ENCODE data around the gene APOBEC2. TPM values are rescaled to one million over a fixed set of nuclear protein-coding genes. Genes with fewer than 3 reads are reported as not detected.
A peak's percentile ranks its signal among the peaks of the same experiment; 100 is the strongest.

APOBEC2 gene
- total RNA-seq, 1 donor from 2014 or later, result not detected

DNA sequence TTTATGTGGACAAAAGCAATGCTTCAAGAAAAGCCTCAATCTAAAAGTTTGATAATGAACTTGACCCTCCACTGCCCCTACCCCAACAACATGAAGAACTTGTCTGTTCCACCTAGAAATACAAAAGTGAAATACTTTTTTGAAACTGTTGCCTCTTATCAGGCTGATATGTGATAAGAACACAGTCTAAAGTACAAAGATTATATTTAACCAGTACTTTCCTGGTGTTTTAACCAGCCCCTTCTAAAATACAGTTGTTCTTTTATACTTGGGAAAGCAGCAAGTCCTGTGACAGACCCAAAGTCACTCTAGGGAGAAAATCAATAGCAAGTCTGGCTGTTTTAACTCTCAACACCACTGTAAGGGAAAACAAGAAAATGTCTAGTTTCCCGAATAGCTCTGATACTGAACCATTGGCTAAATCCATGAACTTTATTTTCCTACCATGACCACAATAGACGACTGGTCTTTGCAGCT lies 12.6 kb downstream of the APOBEC2 start:
- intact Hi-C loops (cut with micrococcal nuclease), result loop anchor here (1.0 to 2.0 kb wide), 2 partner anchors 37 to 1717 kb away; no protein-coding TSS in a partner anchor
- TF ChIP-seq, protein P1, sequence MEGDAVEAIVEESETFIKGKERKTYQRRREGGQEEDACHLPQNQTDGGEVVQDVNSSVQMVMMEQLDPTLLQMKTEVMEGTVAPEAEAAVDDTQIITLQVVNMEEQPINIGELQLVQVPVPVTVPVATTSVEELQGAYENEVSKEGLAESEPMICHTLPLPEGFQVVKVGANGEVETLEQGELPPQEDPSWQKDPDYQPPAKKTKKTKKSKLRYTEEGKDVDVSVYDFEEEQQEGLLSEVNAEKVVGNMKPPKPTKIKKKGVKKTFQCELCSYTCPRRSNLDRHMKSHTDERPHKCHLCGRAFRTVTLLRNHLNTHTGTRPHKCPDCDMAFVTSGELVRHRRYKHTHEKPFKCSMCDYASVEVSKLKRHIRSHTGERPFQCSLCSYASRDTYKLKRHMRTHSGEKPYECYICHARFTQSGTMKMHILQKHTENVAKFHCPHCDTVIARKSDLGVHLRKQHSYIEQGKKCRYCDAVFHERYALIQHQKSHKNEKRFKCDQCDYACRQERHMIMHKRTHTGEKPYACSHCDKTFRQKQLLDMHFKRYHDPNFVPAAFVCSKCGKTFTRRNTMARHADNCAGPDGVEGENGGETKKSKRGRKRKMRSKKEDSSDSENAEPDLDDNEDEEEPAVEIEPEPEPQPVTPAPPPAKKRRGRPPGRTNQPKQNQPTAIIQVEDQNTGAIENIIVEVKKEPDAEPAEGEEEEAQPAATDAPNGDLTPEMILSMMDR (IDR thresholded peaks at IDR 0.05), result no peak
- peaks cover 85% of the 10 kb centered on the region for H3K36me3 Mint-ChIP-seq (ENCODE audit: low read depth)
- ChIA-PET POLR2A (no interaction called here), CTCF (interaction anchor here (0.7 kb wide), 1 partner anchor 57 kb away, joined by 3 read pairs; no protein-coding TSS in a partner anchor)
- no peak overlapping the region for H3K27ac Mint-ChIP-seq
- peaks cover 6% of the 10 kb centered on the region for H3K4me1 Mint-ChIP-seq
- DNase-seq (no peak), ATAC-seq (ENCODE audit: low read depth) (no peak)
- H3K27me3 Mint-ChIP-seq, result no peaks in the 10 kb centered on the region
- H3K9me3 Mint-ChIP-seq, result no peaks in the 10 kb centered on the region
- no peak overlapping the region for H3K4me3 Mint-ChIP-seq

DNA sequence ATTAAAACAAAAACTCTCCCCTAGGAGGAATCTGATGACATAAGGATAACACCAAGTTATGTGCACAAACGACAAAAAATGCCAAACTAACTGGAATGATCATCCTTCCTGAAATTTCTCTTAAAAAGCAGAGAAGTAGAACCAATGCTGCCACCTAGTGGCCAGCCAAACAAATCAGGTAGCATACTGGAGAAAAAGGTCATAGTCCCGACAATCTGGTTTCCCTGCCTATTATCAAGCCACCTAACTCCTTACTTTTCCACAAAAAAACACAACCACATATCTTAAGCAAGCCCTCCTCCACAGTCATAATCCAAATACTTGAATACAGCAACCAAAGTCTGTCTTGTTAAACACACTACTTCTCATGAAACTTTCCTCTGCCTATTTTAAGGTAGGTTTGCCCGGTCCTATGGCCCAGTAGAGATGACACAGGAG lies 13.9 kb downstream of the APOBEC2 start:
- peaks cover 83% of the 10 kb centered on the region for H3K36me3 Mint-ChIP-seq (ENCODE audit: low read depth)
- no peaks in the 10 kb centered on the region for H3K27me3 Mint-ChIP-seq
- TF ChIP-seq, protein P1 (IDR thresholded peaks at IDR 0.05), result no peak
- DNase-seq, result no peak
- CTCF ChIA-PET, result no interaction called here
- peak overlapping the region; percentile 12 for H3K27ac Mint-ChIP-seq
- H3K4me1 Mint-ChIP-seq, result peaks cover 19% of the 10 kb centered on the region
- no peak overlapping the region for H3K4me3 Mint-ChIP-seq
- intact Hi-C loops (cut with micrococcal nuclease), result loop anchor here (1.0 to 2.0 kb wide), 3 partner anchors 39 to 1718 kb away; no protein-coding TSS in a partner anchor
- no peaks in the 10 kb centered on the region for H3K9me3 Mint-ChIP-seq
- POLR2A ChIA-PET, result no interaction called here
- ATAC-seq (ENCODE audit: low read depth), result no peak

DNA sequence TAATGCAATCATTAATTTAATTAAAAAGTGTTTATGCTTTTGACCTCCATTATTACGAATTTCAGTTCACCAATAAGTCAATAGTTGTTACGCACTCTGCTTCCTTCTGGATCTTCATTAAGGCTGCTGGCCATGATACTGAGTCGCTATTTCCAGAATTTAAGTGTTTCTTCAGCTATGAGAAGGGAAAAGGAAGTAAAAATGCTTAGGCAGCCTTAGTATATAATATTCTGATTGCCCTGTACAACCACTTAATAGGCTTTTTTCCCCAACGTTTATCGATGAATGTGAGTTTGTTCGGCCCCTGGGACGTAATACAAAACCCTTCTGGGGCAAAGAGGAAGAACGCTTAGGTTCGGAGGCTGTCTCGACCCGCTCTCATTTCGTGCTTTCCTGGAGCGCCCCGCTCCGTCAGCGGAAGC lies 18.5 kb downstream of the APOBEC2 start:
- no peak for DNase-seq
- Mint-ChIP-seq H3K27me3 (no peaks in the 10 kb centered on the region), H3K4me1 (peaks cover 46% of the 10 kb centered on the region), H3K4me3 (peak overlapping the region; percentile 94), H3K36me3 (ENCODE audit: low read depth) (peaks cover 60% of the 10 kb centered on the region), H3K27ac (peak overlapping the region; percentile 98), H3K9me3 (no peaks in the 10 kb centered on the region)
- intact Hi-C loops (cut with micrococcal nuclease), result loop anchor here (5.0 to 10.0 kb wide), 3 partner anchors 476 to 1673 kb away; partner anchors contain the start of genes FOXP4, TBCC and TOMM6
- ATAC-seq (ENCODE audit: low read depth), result peak; percentile 12
- TF ChIP-seq, protein P1 (IDR thresholded peaks at IDR 0.05), result no peak
- ChIA-PET CTCF (interaction anchor here (0.9 kb wide), 1 partner anchor 43 kb away, joined by 4 read pairs; no protein-coding TSS in a partner anchor), POLR2A (interaction anchor here (0.7 to 1.2 kb wide), 3 partner anchors 44 to 979 kb away, joined by 3 to 10 read pairs (median 5); partner anchors contain the start of gene TAF8)

DNA sequence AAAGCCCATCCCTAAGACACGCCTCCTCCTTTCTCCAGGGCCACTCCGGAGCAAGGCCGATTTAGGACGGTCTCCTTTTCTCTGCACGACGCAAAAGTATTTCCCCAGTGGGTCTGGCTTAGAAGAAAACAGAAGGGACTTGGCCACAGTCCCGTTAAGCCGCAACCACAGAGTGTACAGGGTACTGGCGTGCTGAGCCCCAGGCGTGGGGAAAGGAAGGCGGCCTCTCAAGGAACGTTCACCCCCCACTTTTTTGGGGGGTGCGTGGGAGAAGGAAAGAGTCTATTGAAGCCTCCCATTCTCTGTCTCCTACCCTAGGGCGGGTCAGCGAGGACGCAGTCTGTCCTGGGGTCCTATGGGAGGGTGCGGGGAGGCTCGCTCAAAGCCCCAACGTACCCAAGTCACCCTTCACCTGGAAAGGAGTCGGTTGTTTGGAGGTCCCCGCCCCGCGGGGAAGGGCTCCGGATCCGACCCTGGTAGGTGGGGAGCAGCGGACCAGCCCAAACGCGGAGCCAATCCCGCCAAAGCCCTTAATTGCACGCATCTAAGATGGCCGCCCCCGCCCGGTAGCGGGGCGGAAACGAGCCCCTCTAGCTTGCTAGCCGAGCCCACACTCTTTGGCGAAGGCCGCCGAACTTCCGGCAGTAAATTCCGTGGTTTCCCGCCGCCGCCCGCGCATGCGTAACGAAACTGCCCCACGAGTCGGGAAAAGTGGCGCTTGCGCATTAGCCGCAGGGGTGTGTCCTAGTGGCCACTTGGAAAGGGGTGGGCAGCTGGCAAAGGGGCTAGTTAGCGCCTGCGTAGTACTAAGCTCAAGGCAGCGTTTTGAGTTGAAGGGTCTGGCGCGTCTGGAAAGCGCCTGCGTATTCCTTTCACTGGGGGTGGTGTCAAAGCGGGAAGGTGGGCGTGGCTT lies 19.2 kb downstream of the APOBEC2 start, which contains the start of gene OARD1:
Gene OARD1 (minus strand): TSS at position 434 of the 913 bp plus-strand sequence. CDS start 722 bp downstream, outside the sequence.
- ATAC-seq (ENCODE audit: low read depth), result peak; percentile 69
- H3K9me3 Mint-ChIP-seq, result no peaks in the 10 kb centered on the region
- H3K4me3 Mint-ChIP-seq, result peak within 1 kb of the TSS; percentile 96
- CTCF ChIA-PET, result interaction anchor here (1.0 to 1.2 kb wide), 2 partner anchors 44 to 110 kb away, joined by 3 read pairs; no protein-coding TSS in a partner anchor
- H3K36me3 Mint-ChIP-seq (ENCODE audit: low read depth), result peaks cover 55% of the 10 kb centered on the region
- peak; percentile 100 for DNase-seq
- POLR2A ChIA-PET, result interaction anchor here (0.6 to 1.5 kb wide), 13 partner anchors 13 to 1710 kb away, joined by 3 to 13 read pairs (median 3); partner anchors contain the start of genes APOBEC2 and TREML2
- H3K27ac Mint-ChIP-seq, result peak within 1 kb of the TSS; percentile 98
- no peaks in the 10 kb centered on the region for H3K27me3 Mint-ChIP-seq
- intact Hi-C loops (cut with micrococcal nuclease), result loop anchor here (1.0 to 10.0 kb wide), 10 partner anchors 111 to 1957 kb away; partner anchors contain the start of genes FOXP4, SAYSD1, TBCC and TFEB
- peaks cover 45% of the 10 kb centered on the region for H3K4me1 Mint-ChIP-seq
- TF ChIP-seq, protein P1 (IDR thresholded peaks at IDR 0.05), result no peak

Data from activated B cell treated with CpG ODN at 0.5 μM for 24 hours (primary cell).